ENCODE results near the gene HDAC11. TPM values are rescaled to one million over a fixed set of nuclear protein-coding genes. Genes with fewer than 3 reads are reported as not detected.
A peak's percentile ranks its signal among the peaks of the same experiment; 100 is the strongest.

HDAC11 gene
- total and polyA plus RNA-seq, 2 of the 13 experiments (the other 11 are each of a cell fraction or from before 2014, with no cell fraction given) = 13.7 to 33.1 TPM

DNA sequence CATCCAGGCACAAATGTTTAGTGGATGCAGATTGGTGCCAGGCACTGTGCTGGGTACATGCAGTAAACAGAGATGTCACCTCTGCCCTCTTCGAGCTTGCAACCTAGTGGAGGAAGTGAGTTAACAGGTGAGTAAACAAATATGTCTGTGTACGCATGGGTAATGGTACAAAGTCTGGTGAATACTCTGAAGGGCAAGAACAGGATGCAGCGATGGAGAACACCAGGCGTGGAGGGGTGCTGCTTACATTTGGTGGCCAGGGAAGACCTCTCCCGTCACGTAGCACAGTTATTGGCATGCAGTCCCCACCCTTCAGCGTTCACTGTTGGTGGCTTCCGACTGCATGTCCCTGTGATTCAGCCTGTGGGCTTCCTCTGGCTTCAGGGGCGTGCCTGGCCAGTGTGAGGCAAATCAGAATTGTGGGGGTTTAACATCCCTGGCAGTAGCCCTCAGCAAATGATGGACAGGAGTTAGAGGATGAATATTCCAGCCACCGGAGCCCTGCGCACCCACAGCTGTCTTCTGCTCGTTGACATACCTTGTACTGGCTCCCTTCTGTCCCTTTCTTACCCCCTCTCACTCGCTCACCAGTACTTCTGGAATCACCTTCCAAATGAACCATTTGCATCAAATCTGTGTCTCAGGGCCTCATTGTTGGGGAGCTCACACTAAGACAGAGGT lies 9.1 kb upstream of the HDAC11 start (continued):
- TF ChIP-seq MED13 (CRISPR knock-in tag; IDR thresholded peaks at IDR 0.05) = no peak
- TF ChIP-seq SOX13 (IDR thresholded peaks at IDR 0.05) = peak; percentile 53; the same call in 1 of the 2 replicates
- peak in 1 of 2 experiments; percentile 82; a peak in 2 of 4 replicates for TF ChIP-seq SOX13 (CRISPR knock-in tag; conservative IDR thresholded peaks at IDR 0.05 in 1 of 2, IDR thresholded peaks at IDR 0.05 in 1 of 2)
- TF ChIP-seq JDP2 (CRISPR knock-in tag; IDR thresholded peaks at IDR 0.05; ENCODE audit: borderline replicate concordance) = no peak
- no peak for TF ChIP-seq HNRNPLL (IDR thresholded peaks at IDR 0.05; ENCODE audit: low read depth, low read length, poor library complexity, severe bottlenecking)
- no peak for TF ChIP-seq TCF12 (IDR thresholded peaks at IDR 0.05)
- TF ChIP-seq TCF12 (CRISPR knock-in tag; IDR thresholded peaks at IDR 0.05) = peak; percentile 93; the same call in 1 of the 2 replicates
- peak; percentile 95 for TF ChIP-seq FOXK2 (IDR thresholded peaks at IDR 0.05)
- TF ChIP-seq, protein P1, sequence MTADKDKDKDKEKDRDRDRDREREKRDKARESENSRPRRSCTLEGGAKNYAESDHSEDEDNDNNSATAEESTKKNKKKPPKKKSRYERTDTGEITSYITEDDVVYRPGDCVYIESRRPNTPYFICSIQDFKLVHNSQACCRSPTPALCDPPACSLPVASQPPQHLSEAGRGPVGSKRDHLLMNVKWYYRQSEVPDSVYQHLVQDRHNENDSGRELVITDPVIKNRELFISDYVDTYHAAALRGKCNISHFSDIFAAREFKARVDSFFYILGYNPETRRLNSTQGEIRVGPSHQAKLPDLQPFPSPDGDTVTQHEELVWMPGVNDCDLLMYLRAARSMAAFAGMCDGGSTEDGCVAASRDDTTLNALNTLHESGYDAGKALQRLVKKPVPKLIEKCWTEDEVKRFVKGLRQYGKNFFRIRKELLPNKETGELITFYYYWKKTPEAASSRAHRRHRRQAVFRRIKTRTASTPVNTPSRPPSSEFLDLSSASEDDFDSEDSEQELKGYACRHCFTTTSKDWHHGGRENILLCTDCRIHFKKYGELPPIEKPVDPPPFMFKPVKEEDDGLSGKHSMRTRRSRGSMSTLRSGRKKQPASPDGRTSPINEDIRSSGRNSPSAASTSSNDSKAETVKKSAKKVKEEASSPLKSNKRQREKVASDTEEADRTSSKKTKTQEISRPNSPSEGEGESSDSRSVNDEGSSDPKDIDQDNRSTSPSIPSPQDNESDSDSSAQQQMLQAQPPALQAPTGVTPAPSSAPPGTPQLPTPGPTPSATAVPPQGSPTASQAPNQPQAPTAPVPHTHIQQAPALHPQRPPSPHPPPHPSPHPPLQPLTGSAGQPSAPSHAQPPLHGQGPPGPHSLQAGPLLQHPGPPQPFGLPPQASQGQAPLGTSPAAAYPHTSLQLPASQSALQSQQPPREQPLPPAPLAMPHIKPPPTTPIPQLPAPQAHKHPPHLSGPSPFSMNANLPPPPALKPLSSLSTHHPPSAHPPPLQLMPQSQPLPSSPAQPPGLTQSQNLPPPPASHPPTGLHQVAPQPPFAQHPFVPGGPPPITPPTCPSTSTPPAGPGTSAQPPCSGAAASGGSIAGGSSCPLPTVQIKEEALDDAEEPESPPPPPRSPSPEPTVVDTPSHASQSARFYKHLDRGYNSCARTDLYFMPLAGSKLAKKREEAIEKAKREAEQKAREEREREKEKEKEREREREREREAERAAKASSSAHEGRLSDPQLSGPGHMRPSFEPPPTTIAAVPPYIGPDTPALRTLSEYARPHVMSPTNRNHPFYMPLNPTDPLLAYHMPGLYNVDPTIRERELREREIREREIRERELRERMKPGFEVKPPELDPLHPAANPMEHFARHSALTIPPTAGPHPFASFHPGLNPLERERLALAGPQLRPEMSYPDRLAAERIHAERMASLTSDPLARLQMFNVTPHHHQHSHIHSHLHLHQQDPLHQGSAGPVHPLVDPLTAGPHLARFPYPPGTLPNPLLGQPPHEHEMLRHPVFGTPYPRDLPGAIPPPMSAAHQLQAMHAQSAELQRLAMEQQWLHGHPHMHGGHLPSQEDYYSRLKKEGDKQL (CRISPR knock-in tag; IDR thresholded peaks at IDR 0.05; ENCODE audit: low read depth) = peak; percentile 63
- peak; percentile 46; the same call in 1 of the 2 replicates for TF ChIP-seq KDM2A (CRISPR knock-in tag; IDR thresholded peaks at IDR 0.05; ENCODE audit: borderline replicate concordance, low read depth)
- TF ChIP-seq, protein P2, sequence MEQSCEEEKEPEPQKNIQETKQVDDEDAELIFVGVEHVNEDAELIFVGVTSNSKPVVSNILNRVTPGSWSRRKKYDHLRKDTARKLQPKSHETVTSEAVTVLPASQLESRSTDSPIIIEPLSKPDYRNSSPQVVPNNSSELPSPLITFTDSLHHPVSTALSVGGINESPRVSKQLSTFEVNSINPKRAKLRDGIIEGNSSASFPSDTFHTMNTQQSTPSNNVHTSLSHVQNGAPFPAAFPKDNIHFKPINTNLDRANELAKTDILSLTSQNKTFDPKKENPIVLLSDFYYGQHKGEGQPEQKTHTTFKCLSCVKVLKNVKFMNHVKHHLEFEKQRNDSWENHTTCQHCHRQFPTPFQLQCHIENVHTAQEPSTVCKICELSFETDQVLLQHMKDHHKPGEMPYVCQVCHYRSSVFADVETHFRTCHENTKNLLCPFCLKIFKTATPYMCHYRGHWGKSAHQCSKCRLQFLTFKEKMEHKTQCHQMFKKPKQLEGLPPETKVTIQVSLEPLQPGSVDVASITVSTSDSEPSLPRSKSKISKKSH (CRISPR knock-in tag; IDR thresholded peaks at IDR 0.05; ENCODE audit: borderline replicate concordance) = no peak; the same call in 1 of the 2 replicates
- TF ChIP-seq U2AF2 (IDR thresholded peaks at IDR 0.05; ENCODE audit: low read depth, low read length) = no peak
- no peak for TF ChIP-seq HMGA1 (CRISPR knock-in tag; conservative IDR thresholded peaks at IDR 0.05)
- no peak for TF ChIP-seq ZSCAN22 (CRISPR knock-in tag; IDR thresholded peaks at IDR 0.05)
- 0 out of 2 replicates have a peak, but pooled peaks have one; percentile 26 for TF ChIP-seq ZNF441 (CRISPR knock-in tag; IDR thresholded peaks at IDR 0.05; ENCODE audit: borderline replicate concordance)
- TF ChIP-seq KLF13 (CRISPR knock-in tag; IDR thresholded peaks at IDR 0.05) = no peak
- TF ChIP-seq, protein P3, sequence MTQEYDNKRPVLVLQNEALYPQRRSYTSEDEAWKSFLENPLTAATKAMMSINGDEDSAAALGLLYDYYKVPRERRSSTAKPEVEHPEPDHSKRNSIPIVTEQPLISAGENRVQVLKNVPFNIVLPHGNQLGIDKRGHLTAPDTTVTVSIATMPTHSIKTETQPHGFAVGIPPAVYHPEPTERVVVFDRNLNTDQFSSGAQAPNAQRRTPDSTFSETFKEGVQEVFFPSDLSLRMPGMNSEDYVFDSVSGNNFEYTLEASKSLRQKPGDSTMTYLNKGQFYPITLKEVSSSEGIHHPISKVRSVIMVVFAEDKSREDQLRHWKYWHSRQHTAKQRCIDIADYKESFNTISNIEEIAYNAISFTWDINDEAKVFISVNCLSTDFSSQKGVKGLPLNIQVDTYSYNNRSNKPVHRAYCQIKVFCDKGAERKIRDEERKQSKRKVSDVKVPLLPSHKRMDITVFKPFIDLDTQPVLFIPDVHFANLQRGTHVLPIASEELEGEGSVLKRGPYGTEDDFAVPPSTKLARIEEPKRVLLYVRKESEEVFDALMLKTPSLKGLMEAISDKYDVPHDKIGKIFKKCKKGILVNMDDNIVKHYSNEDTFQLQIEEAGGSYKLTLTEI (CRISPR knock-in tag; conservative IDR thresholded peaks at IDR 0.05) = no peak
- peak; percentile 36; the same call in 1 of the 2 replicates for TF ChIP-seq ZFP90 (CRISPR knock-in tag; IDR thresholded peaks at IDR 0.05; ENCODE audit: borderline replicate concordance)
- TF ChIP-seq CENPX (CRISPR knock-in tag; IDR thresholded peaks at IDR 0.05) = no peak
- peak; percentile 97 for TF ChIP-seq PPARG (CRISPR knock-in tag; conservative IDR thresholded peaks at IDR 0.05)
- TF ChIP-seq SUZ12 (IDR thresholded peaks at IDR 0.05; ENCODE audit: low read depth, low read length) = no peak

All from HepG2 (cell line).